Memory B cell (primary cell): ENCODE results near the gene SCIN.
"Not testable (repeated sequence)": the region's sequence is repeated elsewhere in the genome, so short reads cannot be mapped to it uniquely, and the experiment has no call there.

Experiments
- ATAC-seq: fragments of 150-1000 bp; cut with Tn5 transposase; 2 replicates; pipeline ENCODE4 v1.10.0; 2021; ENCODE audit warnings: low read depth, mild to moderate bottlenecking, moderate library complexity
- DNase-seq, 2 donors: peaks; one replicate each; pipeline ENCODE4 v3.0.0; 2022; ENCODE audit warnings: low spot score in 2 of 2
- H3K27ac Mint-ChIP-seq: one replicate; pipeline ENCODE4 v1.8.0; 2022; ENCODE audit warnings: mild to moderate bottlenecking, moderate library complexity, mixed read lengths
- H3K27me3 Mint-ChIP-seq: one replicate; pipeline ENCODE4 v1.8.0; 2022; ENCODE audit warnings: mixed read lengths
- H3K36me3 Mint-ChIP-seq: one replicate; pipeline ENCODE4 v1.8.0; 2022; ENCODE audit warnings: mild to moderate bottlenecking, mixed read lengths
- H3K4me1 Mint-ChIP-seq: one replicate; pipeline ENCODE4 v1.8.0; 2022; ENCODE audit warnings: mixed read lengths
- H3K4me3 Mint-ChIP-seq: one replicate; pipeline ENCODE4 v1.8.0; 2022; ENCODE audit warnings: mild to moderate bottlenecking, moderate library complexity, mixed read lengths
- H3K9me3 Mint-ChIP-seq: one replicate; pipeline ENCODE4 v1.8.0; 2022; ENCODE audit warnings: mixed read lengths

SCIN gene

GRCh38 chr7:12687718-12688171, 117.2 kb downstream of the SCIN start:
- no peaks in the 10 kb centered on the region for H3K27me3 Mint-ChIP-seq
- H3K36me3 Mint-ChIP-seq = peaks cover 5% of the 10 kb centered on the region
- peaks cover 23% of the 10 kb centered on the region for H3K4me1 Mint-ChIP-seq
- H3K9me3 Mint-ChIP-seq = peaks cover 2% of the 10 kb centered on the region
- peak overlapping the region; percentile 97 for H3K27ac Mint-ChIP-seq
- DNase-seq = no peak
- ATAC-seq = no peak
- peak overlapping the region; percentile 91 for H3K4me3 Mint-ChIP-seq

- peaks cover 26% of the 10 kb centered on the region for H3K4me1 Mint-ChIP-seq
- not testable (repeated sequence) for H3K9me3 Mint-ChIP-seq, H3K27ac Mint-ChIP-seq, H3K36me3 Mint-ChIP-seq, DNase-seq, H3K27me3 Mint-ChIP-seq, ATAC-seq, H3K4me3 Mint-ChIP-seq
Measured at GRCh38 chr7:12688485-12689170, 118.1 kb downstream of the SCIN start.

GRCh38 chr7:12689451-12689850, 118.9 kb downstream of the SCIN start:
- H3K27me3 Mint-ChIP-seq = no peaks in the 10 kb centered on the region
- DNase-seq (no peak), ATAC-seq (no peak)
- H3K4me1 Mint-ChIP-seq = peaks cover 26% of the 10 kb centered on the region
- peaks cover 5% of the 10 kb centered on the region for H3K36me3 Mint-ChIP-seq
- no peak overlapping the region for H3K4me3 Mint-ChIP-seq
- no peak overlapping the region for H3K27ac Mint-ChIP-seq
- H3K9me3 Mint-ChIP-seq = peaks cover 2% of the 10 kb centered on the region

- ATAC-seq (no peak), DNase-seq (no peak)
- Mint-ChIP-seq H3K27me3 (no peaks in the 10 kb centered on the region), H3K4me3 (no peak overlapping the region), H3K9me3 (peaks cover 2% of the 10 kb centered on the region), H3K4me1 (peaks cover 23% of the 10 kb centered on the region), H3K27ac (no peak overlapping the region), H3K36me3 (peaks cover 5% of the 10 kb centered on the region)
Measured at GRCh38 chr7:12690041-12690878, 119.7 kb downstream of the SCIN start.

- H3K4me3 Mint-ChIP-seq, H3K27ac Mint-ChIP-seq, H3K36me3 Mint-ChIP-seq, H3K27me3 Mint-ChIP-seq, H3K9me3 Mint-ChIP-seq, ATAC-seq, DNase-seq: not testable (repeated sequence)
- H3K4me1 Mint-ChIP-seq = peaks cover 18% of the 10 kb centered on the region
Measured at GRCh38 chr7:12691388-12691787, 120.9 kb downstream of the SCIN start.

GRCh38 chr7:12692035-12692434, 121.5 kb downstream of the SCIN start:
- ATAC-seq = no peak
- peaks cover 22% of the 10 kb centered on the region for H3K4me1 Mint-ChIP-seq

GRCh38 chr7:12692479-12693259, 122.1 kb downstream of the SCIN start:
- Mint-ChIP-seq H3K4me3 (no peak overlapping the region), H3K4me1 (peaks cover 20% of the 10 kb centered on the region), H3K27ac (no peak overlapping the region), H3K9me3 (no peaks in the 10 kb centered on the region), H3K36me3 (peaks cover 4% of the 10 kb centered on the region), H3K27me3 (no peaks in the 10 kb centered on the region)
- no peak for DNase-seq
- ATAC-seq = no peak

More at GRCh38 chr7:12692035-12692434, 121.5 kb downstream of the SCIN start:
- Mint-ChIP-seq H3K36me3 (peaks cover 4% of the 10 kb centered on the region), H3K4me3 (no peak overlapping the region), H3K27me3 (no peaks in the 10 kb centered on the region), H3K27ac (no peak overlapping the region), H3K9me3 (no peaks in the 10 kb centered on the region)
- DNase-seq = no peak

GRCh38 chr7:12694817-12695216, 124.3 kb downstream of the SCIN start:
- Mint-ChIP-seq H3K4me1 (peaks cover 10% of the 10 kb centered on the region), H3K27ac (peak overlapping the region; percentile 35), H3K4me3 (no peak overlapping the region), H3K36me3 (no peaks in the 10 kb centered on the region), H3K9me3 (no peaks in the 10 kb centered on the region), H3K27me3 (no peaks in the 10 kb centered on the region)
- DNase-seq (no peak), ATAC-seq (no peak)

- no peak overlapping the region for H3K4me3 Mint-ChIP-seq
- DNase-seq = no peak
- peaks cover 10% of the 10 kb centered on the region for H3K4me1 Mint-ChIP-seq
- ATAC-seq = no peak
- no peaks in the 10 kb centered on the region for H3K27me3 Mint-ChIP-seq
- no peak overlapping the region for H3K27ac Mint-ChIP-seq
- no peaks in the 10 kb centered on the region for H3K9me3 Mint-ChIP-seq
- no peaks in the 10 kb centered on the region for H3K36me3 Mint-ChIP-seq
Measured at GRCh38 chr7:12695965-12696364, 125.4 kb downstream of the SCIN start.

GRCh38 chr7:12699299-12699698, 128.8 kb downstream of the SCIN start:
- Mint-ChIP-seq H3K4me3 (no peak overlapping the region), H3K27ac (no peak overlapping the region), H3K27me3 (no peaks in the 10 kb centered on the region), H3K9me3 (peaks cover 2% of the 10 kb centered on the region), H3K36me3 (peaks cover 3% of the 10 kb centered on the region), H3K4me1 (peaks cover 7% of the 10 kb centered on the region)
- no peak for ATAC-seq
- no peak for DNase-seq

- ATAC-seq (no peak), DNase-seq (no peak)
- peaks cover 2% of the 10 kb centered on the region for H3K9me3 Mint-ChIP-seq
- H3K4me3 Mint-ChIP-seq = no peak overlapping the region
- H3K27me3 Mint-ChIP-seq = no peaks in the 10 kb centered on the region
- H3K4me1 Mint-ChIP-seq = peaks cover 6% of the 10 kb centered on the region
- H3K36me3 Mint-ChIP-seq = peaks cover 3% of the 10 kb centered on the region
- no peak overlapping the region for H3K27ac Mint-ChIP-seq
Measured at GRCh38 chr7:12701433-12701832, 130.9 kb downstream of the SCIN start.

- Mint-ChIP-seq H3K27me3 (no peaks in the 10 kb centered on the region), H3K27ac (no peak overlapping the region), H3K36me3 (peaks cover 5% of the 10 kb centered on the region), H3K9me3 (peaks cover 2% of the 10 kb centered on the region), H3K4me1 (no peaks in the 10 kb centered on the region), H3K4me3 (no peak overlapping the region)
- ATAC-seq (no peak), DNase-seq (no peak)
Measured at GRCh38 chr7:12703881-12704280, 133.4 kb downstream of the SCIN start.

GRCh38 chr7:12705878-12706277, 135.4 kb downstream of the SCIN start:
- Mint-ChIP-seq H3K4me3 (no peak overlapping the region), H3K36me3 (peaks cover 5% of the 10 kb centered on the region)
- no peak for ATAC-seq

More at GRCh38 chr7:12705878-12706277, 135.4 kb downstream of the SCIN start:
- no peak overlapping the region for H3K27ac Mint-ChIP-seq
- H3K9me3 Mint-ChIP-seq = peaks cover 2% of the 10 kb centered on the region
- DNase-seq = no peak
- no peaks in the 10 kb centered on the region for H3K4me1 Mint-ChIP-seq
- no peaks in the 10 kb centered on the region for H3K27me3 Mint-ChIP-seq
